Body of pancreas (tissue), 4 donors: ENCODE measurements around the gene CLK3. TPM values are rescaled to one million over a fixed set of nuclear protein-coding genes. Genes with fewer than 3 reads are reported as not detected.
A peak's percentile ranks its signal among the peaks of the same experiment; 100 is the strongest.

Source experiments
- ATAC-seq: fragments of 150-250 bp; one replicate; pipeline ENCODE4 v1.9.1; 2016
- DNase-seq, 4 donors: peaks; one replicate each; pipeline ENCODE4 v3.0.0-alpha.2; 2019
- H3K27ac ChIP-seq, 4 donors: fragments of 200-600 bp; sonication (generic); 1 replicate in 3 of 4; 2 replicates in 1 of 4; pipeline versions ENCODE4 v1.5.1 to v1.6.1; 2016 to 2019; ENCODE audit warnings: mild to moderate bottlenecking in 1 of 4, mixed read lengths in 1 of 4, moderate library complexity in 1 of 4
- H3K27me3 ChIP-seq, 2 donors: fragments of 200-600 bp; sonication (generic); one replicate each; pipeline ENCODE4 v1.6.0; 2016; ENCODE audit warnings: mild to moderate bottlenecking in 1 of 2
- H3K36me3 ChIP-seq, 2 donors: fragments of 200-600 bp; sonication (generic); replicated peaks in 1 of 2; 2 replicates each; pipeline ENCODE4 v1.5.1; 2016; ENCODE audit warnings: low read depth in 2 of 2; ENCODE audit not compliant: insufficient read depth in 1 of 2
- H3K4me1 ChIP-seq: fragments of 200-600 bp; sonication (generic); one replicate; pipeline ENCODE4 v1.6.0; 2016
- H3K4me3 ChIP-seq, 2 donors: fragments of 200-600 bp; sonication (generic); 1 replicate in 1 of 2; 2 replicates in 1 of 2; pipeline ENCODE4 v1.5.1; 2016 to 2019
- H3K9me3 ChIP-seq, 3 donors: fragments of 200-600 bp; sonication (generic); 1 replicate in 2 of 3; 2 replicates in 1 of 3; pipeline ENCODE4 v1.5.1; 2016
- CTCF ChIP-seq, 7 experiments: fragments of 450-650 bp in 4 of 7; fragments of 200-600 bp in 3 of 7; sonication (generic) in 3 of 7; IDR thresholded peaks; one replicate each; pipeline ENCODE4 v1.5.1; 2016 to 2019; ENCODE audit warnings: antibody characterized with exemption in 7 of 7
- POLR2A ChIP-seq, 3 donors: fragments of 450-650 bp; IDR thresholded peaks; one replicate each; pipeline ENCODE4 v1.6.1; 2016; ENCODE audit warnings: antibody characterized with exemption in 3 of 3, mild to moderate bottlenecking in 2 of 3
- WGBS, 2 donors: methylation state at CpG; one replicate each; pipeline ENCODE4 v1.1.5; 2017; 5-methylcytosine and 5-hydroxymethylcytosine counted together
- intact Hi-C: fragments of 100-400 bp; cut with DNase I; formaldehyde crosslinking; loops from one replicate; pipeline ENCODE4 v1.15.1; 2023
- total RNA-seq, 2 donors: library from RNA; depleted of rRNA; stranded (reverse); fragments of >200 nt; gene quantifications; one replicate each; pipeline ENCODE4 v1.1.0, GENCODE V29; 2016

CLK3 gene
- total RNA-seq, 2 donors from 2014 or later: 48.0 to 126 TPM

DNA sequence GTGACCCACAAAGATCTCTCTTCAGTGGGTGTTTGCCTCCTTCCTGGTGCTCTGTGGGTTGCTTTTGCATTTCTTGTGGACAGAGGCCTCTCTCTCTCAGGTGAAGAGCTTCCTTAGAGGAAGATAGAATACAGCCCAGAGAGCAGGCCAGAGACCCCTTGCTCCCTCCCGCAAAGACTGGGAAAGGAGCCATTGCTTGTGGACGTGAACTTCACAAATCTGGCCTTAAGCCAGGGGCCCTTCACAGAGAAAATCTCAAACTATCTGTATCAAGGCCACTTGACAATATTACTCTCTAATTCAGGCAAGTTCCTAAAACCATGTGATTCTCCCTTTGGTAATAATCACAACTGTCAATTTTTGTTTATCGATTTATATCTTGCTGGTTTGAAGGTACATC, 30.4 kb upstream of the CLK3 start:
- ATAC-seq: no peak
- no peaks in the 10 kb centered on the region for H3K27me3 ChIP-seq
- no peaks in the 10 kb centered on the region for H3K36me3 ChIP-seq
- 40 to 41% methylated on average over 3 of the region's 3 CpGs for WGBS, 2 donors
- intact Hi-C loops: no loop called here
- no peak for TF ChIP-seq CTCF (IDR thresholded peaks at IDR 0.05)
- TF ChIP-seq POLR2A (IDR thresholded peaks at IDR 0.05): no peak
- no peak overlapping the region for H3K4me3 ChIP-seq
- H3K4me1 ChIP-seq: no peaks in the 10 kb centered on the region
- no peak for DNase-seq
- no peak overlapping the region for H3K27ac ChIP-seq
- H3K9me3 ChIP-seq: no peaks in the 10 kb centered on the region

- 91 to 94% methylated on average over 5 to 9 of the region's 9 CpGs for WGBS, 2 donors
- Histone ChIP-seq H3K27ac (no peak overlapping the region), H3K27me3 (no peaks in the 10 kb centered on the region), H3K4me3 (no peak overlapping the region), H3K9me3 (no peaks in the 10 kb centered on the region), H3K36me3 (no peaks in the 10 kb centered on the region), H3K4me1 (no peaks in the 10 kb centered on the region)
- ATAC-seq: no peak
- intact Hi-C loops: no loop called here
- no peak for TF ChIP-seq POLR2A (IDR thresholded peaks at IDR 0.05)
- TF ChIP-seq CTCF (IDR thresholded peaks at IDR 0.05): no peak
- DNase-seq: no peak
Observed at GRCh38 chr15:74585857-74586256, 29.8 kb upstream of the CLK3 start.

- Histone ChIP-seq H3K4me1 (peaks cover 12% of the 10 kb centered on the region), H3K4me3 (no peak overlapping the region), H3K27ac (no peak overlapping the region), H3K9me3 (no peaks in the 10 kb centered on the region), H3K27me3 (no peaks in the 10 kb centered on the region), H3K36me3 (no peaks in the 10 kb centered on the region)
- TF ChIP-seq POLR2A (IDR thresholded peaks at IDR 0.05) (no peak), CTCF (IDR thresholded peaks at IDR 0.05) (no peak)
- DNase-seq (no peak), ATAC-seq (no peak)
- WGBS, 2 donors: 83 to 93% methylated on average over 6 of the region's 6 CpGs
- intact Hi-C loops: no loop called here
Observed at GRCh38 chr15:74589826-74590225, 25.8 kb upstream of the CLK3 start.

- no peak overlapping the region for H3K4me3 ChIP-seq
- ATAC-seq (peak; percentile 41), DNase-seq (peak in 3 of 4 donors; percentile 59 to 71 (median 64))
- H3K4me1 ChIP-seq: peaks cover 12% of the 10 kb centered on the region
- TF ChIP-seq CTCF (IDR thresholded peaks at IDR 0.05) (no peak), POLR2A (IDR thresholded peaks at IDR 0.05) (no peak)
- intact Hi-C loops: no loop called here
- H3K27ac ChIP-seq: no peak overlapping the region
- 30 to 35% methylated on average over 3 of the region's 3 CpGs for WGBS, 2 donors
- no peaks in the 10 kb centered on the region for H3K36me3 ChIP-seq
- no peaks in the 10 kb centered on the region for H3K9me3 ChIP-seq
- no peaks in the 10 kb centered on the region for H3K27me3 ChIP-seq
Observed at GRCh38 chr15:74592222-74592621, 23.4 kb upstream of the CLK3 start.

DNA sequence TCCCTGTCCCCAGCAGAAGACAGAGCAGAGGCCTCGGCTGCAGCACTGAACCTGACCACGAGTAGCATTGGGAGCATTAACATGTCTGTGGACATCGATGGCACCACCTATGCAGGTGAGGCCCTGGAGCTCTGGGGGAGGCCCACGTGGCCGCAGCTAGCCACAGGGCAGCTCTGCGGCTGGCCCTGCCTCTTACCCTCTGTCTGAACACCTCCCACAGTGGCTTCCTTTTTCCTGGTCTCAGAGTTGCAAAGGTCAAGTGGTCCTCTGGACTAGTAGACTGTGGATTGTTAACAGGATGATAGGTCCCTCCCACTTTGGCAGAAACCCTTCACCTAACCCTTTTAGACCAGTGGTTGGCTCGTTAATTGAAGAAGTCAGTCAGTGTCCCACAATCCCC, 22.5 kb upstream of the CLK3 start:
- no peak for TF ChIP-seq CTCF (IDR thresholded peaks at IDR 0.05)
- no peak for TF ChIP-seq POLR2A (IDR thresholded peaks at IDR 0.05)
- H3K27ac ChIP-seq: no peak overlapping the region
- no peak for DNase-seq
- H3K36me3 ChIP-seq: no peaks in the 10 kb centered on the region
- peaks cover 17% of the 10 kb centered on the region for H3K4me1 ChIP-seq
- no peaks in the 10 kb centered on the region for H3K27me3 ChIP-seq
- H3K4me3 ChIP-seq: no peak overlapping the region
- whole genome bisulfite sequencing, 2 donors: 68 to 84% methylated on average over 3 to 7 of the region's 7 CpGs
- no peaks in the 10 kb centered on the region for H3K9me3 ChIP-seq
- intact Hi-C loops: no loop called here
- ATAC-seq: no peak
